ENCODE data around the gene SPTLC1.
"Not testable (repeated sequence)": the region's sequence is repeated elsewhere in the genome, so short reads cannot be mapped to it uniquely, and the experiment has no call there.

SPTLC1 gene

GRCh38 chr9:92151691-92152393 is 36.6 kb upstream of the SPTLC1 start:
- Histone ChIP-seq H3K9me2 (ENCODE audit: low read depth, low read length) (no peaks in the 10 kb centered on the region), H3K36me3 (ENCODE audit: insufficient read depth, low read length) (no peaks in the 10 kb centered on the region), H3F3A (ENCODE audit: insufficient read depth, low read length) (no peaks in the 10 kb centered on the region), H2AFZ (ENCODE audit: low read length) (no peak overlapping the region), H3K4me1 (ENCODE audit: insufficient read depth, low read length, severe bottlenecking) (no peaks in the 10 kb centered on the region), H3K79me2 (ENCODE audit: insufficient read depth, low read length) (no peaks in the 10 kb centered on the region), H3K9ac (ENCODE audit: low read length) (no peak overlapping the region), H3K9me3 (ENCODE audit: low read length) (no peaks in the 10 kb centered on the region), H3K4me3 (ENCODE audit: low read depth, low read length, poor library complexity, severe bottlenecking) (no peak overlapping the region), H3K4me2 (ENCODE audit: low read length) (no peak overlapping the region), H4K20me1 (ENCODE audit: insufficient read depth, low read length) (no peaks in the 10 kb centered on the region), H3K27ac (ENCODE audit: low read depth, low read length, poor library complexity, severe bottlenecking) (no peak overlapping the region), H3K27me3 (ENCODE audit: insufficient read depth, low read length) (no peaks in the 10 kb centered on the region)
- TF ChIP-seq EZH2 (IDR thresholded peaks at IDR 0.05; ENCODE audit: borderline replicate concordance, low read length) (no peak), CTCF (IDR thresholded peaks at IDR 0.05; ENCODE audit: low read length) (no peak)

DNA sequence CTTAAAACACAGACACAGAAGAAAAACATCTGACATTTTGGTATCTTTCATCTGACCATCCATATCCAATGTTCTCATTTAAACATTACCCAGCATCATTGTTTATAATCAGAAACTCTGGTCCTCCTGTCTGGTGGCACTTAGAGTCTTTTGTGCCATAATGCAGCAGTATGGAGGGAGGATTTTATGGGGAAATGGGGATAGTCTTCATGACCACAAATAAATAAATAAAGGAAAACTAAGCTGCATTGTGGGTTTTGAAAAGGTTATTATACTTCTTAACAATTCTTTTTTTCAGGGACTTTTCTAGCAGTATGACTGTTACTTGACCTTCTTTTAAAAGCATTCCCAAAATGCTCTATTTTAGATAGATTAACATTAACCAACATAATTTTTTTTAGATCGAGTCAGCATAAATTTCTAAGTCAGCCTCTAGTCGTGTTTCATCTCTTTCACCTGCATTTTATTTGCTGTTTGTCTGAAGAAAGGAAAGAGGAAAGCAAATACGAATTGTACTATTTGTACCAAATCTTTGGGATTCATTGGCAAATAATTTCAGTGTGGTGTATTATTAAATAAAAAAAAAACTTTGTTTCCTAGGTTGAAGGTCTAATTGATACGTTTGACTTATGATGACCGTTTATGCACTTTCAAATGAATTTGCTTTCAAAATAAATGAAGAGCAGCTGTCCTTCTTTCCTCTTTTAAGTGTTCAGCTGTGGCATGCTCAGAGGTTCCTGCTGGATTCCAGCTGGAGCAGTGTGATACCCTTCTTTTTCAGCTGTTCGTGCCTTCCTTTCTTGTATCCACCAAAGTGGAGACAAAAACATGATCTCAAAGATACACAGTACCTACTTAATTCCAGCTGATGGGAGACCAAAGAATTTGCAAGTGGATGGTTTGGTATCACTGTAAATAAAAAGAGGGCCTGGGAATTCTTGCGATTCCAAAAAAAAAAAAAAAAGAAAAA is 35.6 kb upstream of the SPTLC1 start:
- H2AFZ ChIP-seq (ENCODE audit: low read length); H4K20me1 ChIP-seq (ENCODE audit: insufficient read depth, low read length); H3F3A ChIP-seq (ENCODE audit: insufficient read depth, low read length); H3K4me1 ChIP-seq (ENCODE audit: insufficient read depth, low read length, severe bottlenecking); H3K79me2 ChIP-seq (ENCODE audit: insufficient read depth, low read length); H3K9ac ChIP-seq (ENCODE audit: low read length); H3K4me2 ChIP-seq (ENCODE audit: low read length); H3K9me2 ChIP-seq (ENCODE audit: low read depth, low read length); H3K9me3 ChIP-seq (ENCODE audit: low read length); H3K27ac ChIP-seq (ENCODE audit: low read depth, low read length, poor library complexity, severe bottlenecking); H3K4me3 ChIP-seq (ENCODE audit: low read depth, low read length, poor library complexity, severe bottlenecking); H3K27me3 ChIP-seq (ENCODE audit: insufficient read depth, low read length); H3K36me3 ChIP-seq (ENCODE audit: insufficient read depth, low read length): not testable (repeated sequence)

DNA sequence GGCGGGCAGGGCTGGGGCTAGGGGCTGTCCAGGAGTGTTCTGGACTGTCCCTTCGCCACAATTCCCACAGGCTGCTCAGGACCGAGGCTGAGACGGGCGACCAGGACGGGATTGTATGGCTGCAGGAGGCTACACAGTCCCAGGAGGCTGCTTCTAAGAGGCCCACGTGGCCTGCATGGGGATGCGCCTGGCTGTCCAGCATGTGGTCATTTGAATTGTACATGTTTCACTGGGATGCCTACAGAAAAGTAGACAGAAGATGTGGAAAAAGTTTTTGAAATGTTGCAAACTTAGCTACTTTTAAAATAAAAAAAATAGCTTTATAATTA is 32.6 kb upstream of the SPTLC1 start:
- Histone ChIP-seq H3K9ac (ENCODE audit: low read length) (no peak overlapping the region), H3K27ac (ENCODE audit: low read depth, low read length, poor library complexity, severe bottlenecking) (no peak overlapping the region)

More for the DNA sequence above, 32.6 kb upstream of the SPTLC1 start:
- no peak overlapping the region for H3K4me2 ChIP-seq (ENCODE audit: low read length)
- TF ChIP-seq EZH2 (IDR thresholded peaks at IDR 0.05; ENCODE audit: borderline replicate concordance, low read length) (no peak), CTCF (IDR thresholded peaks at IDR 0.05; ENCODE audit: low read length) (no peak)
- H3K79me2 ChIP-seq (ENCODE audit: insufficient read depth, low read length), result no peaks in the 10 kb centered on the region
- H3K4me3 ChIP-seq (ENCODE audit: low read depth, low read length, poor library complexity, severe bottlenecking), result no peak overlapping the region
- no peaks in the 10 kb centered on the region for H3F3A ChIP-seq (ENCODE audit: insufficient read depth, low read length)
- H3K36me3 ChIP-seq (ENCODE audit: insufficient read depth, low read length), result no peaks in the 10 kb centered on the region
- no peaks in the 10 kb centered on the region for H3K9me2 ChIP-seq (ENCODE audit: low read depth, low read length)
- no peaks in the 10 kb centered on the region for H4K20me1 ChIP-seq (ENCODE audit: insufficient read depth, low read length)
- no peaks in the 10 kb centered on the region for H3K9me3 ChIP-seq (ENCODE audit: low read length)
- H3K27me3 ChIP-seq (ENCODE audit: insufficient read depth, low read length), result 0 out of 2 replicates have a peak, but pooled peaks cover 10% of the 10 kb centered on the region
- H3K4me1 ChIP-seq (ENCODE audit: insufficient read depth, low read length, severe bottlenecking), result no peaks in the 10 kb centered on the region
- H2AFZ ChIP-seq (ENCODE audit: low read length), result no peak overlapping the region
